MM.1S (cell line): ENCODE measurements around the gene SAXO2.
"Not testable (repeated sequence)": the region's sequence is repeated elsewhere in the genome, so short reads cannot be mapped to it uniquely, and the experiment has no call there.

ENCODE experiments used
- DNase-seq: peaks from one replicate; pipeline ENCODE4 v3.0.0-alpha.2; 2015
- H2AFZ ChIP-seq: fragments of 300-600 bp; sonication (generic); 2 replicates; pipeline ENCODE4 v1.6.0; 2016; ENCODE audit warnings: antibody characterized with exemption, low read length
- H3F3A ChIP-seq: fragments of 300-600 bp; sonication (generic); 2 replicates; pipeline ENCODE4 v1.6.1; 2016; ENCODE audit warnings: mild to moderate bottlenecking, antibody characterized with exemption, low read length, moderate library complexity, mixed read lengths; ENCODE audit not compliant: insufficient read depth
- H3K27ac ChIP-seq: fragments of 300-600 bp; sonication (generic); 2 replicates; pipeline ENCODE4 v1.5.1; 2016; ENCODE audit warnings: mild to moderate bottlenecking, low read length
- H3K27me3 ChIP-seq: fragments of 300-600 bp; sonication (generic); replicated peaks from 2 replicates; pipeline ENCODE4 v1.6.0; 2016; ENCODE audit warnings: low read length; ENCODE audit not compliant: insufficient read depth
- H3K36me3 ChIP-seq: fragments of 300-600 bp; sonication (generic); replicated peaks from 2 replicates; pipeline ENCODE4 v1.6.1; 2016; ENCODE audit warnings: mild to moderate bottlenecking, low read length, mixed read lengths; ENCODE audit not compliant: insufficient read depth
- H3K4me1 ChIP-seq: fragments of 300-600 bp; sonication (generic); 2 replicates; pipeline ENCODE4 v1.6.1; 2016; ENCODE audit warnings: low read length, mixed read lengths
- H3K4me2 ChIP-seq: fragments of 300-600 bp; sonication (generic); 2 replicates; pipeline ENCODE4 v1.6.0; 2016; ENCODE audit warnings: low read depth, low read length
- H3K4me3 ChIP-seq: fragments of 300-600 bp; sonication (generic); 2 replicates; pipeline ENCODE4 v1.5.1; 2016; ENCODE audit warnings: low read length, mixed read lengths
- H3K79me2 ChIP-seq: fragments of 300-600 bp; sonication (generic); 2 replicates; pipeline ENCODE4 v1.6.1; 2016; ENCODE audit warnings: mixed run types, low read length, mixed read lengths
- H3K9ac ChIP-seq: fragments of 300-600 bp; sonication (generic); 2 replicates; pipeline ENCODE4 v1.6.1; 2016; ENCODE audit warnings: low read length, mixed read lengths
- H3K9me2 ChIP-seq: fragments of 300-600 bp; sonication (generic); replicated peaks from 2 replicates; pipeline ENCODE4 v1.6.1; 2016; ENCODE audit warnings: mild to moderate bottlenecking, low read length, mixed read lengths; ENCODE audit not compliant: insufficient read depth
- H3K9me3 ChIP-seq: fragments of 300-600 bp; sonication (generic); replicated peaks from 2 replicates; pipeline ENCODE4 v1.6.1; 2016; ENCODE audit warnings: mild to moderate bottlenecking, low read length, mixed read lengths; ENCODE audit not compliant: insufficient read depth
- H4K20me1 ChIP-seq: fragments of 300-600 bp; sonication (generic); 2 replicates; pipeline ENCODE4 v1.6.1; 2016; ENCODE audit warnings: mild to moderate bottlenecking, low read length, moderate library complexity, mixed read lengths; ENCODE audit not compliant: insufficient read depth
- EZH2 ChIP-seq: fragments of 300-600 bp; sonication (generic); optimal IDR thresholded peaks from 2 replicates; pipeline ENCODE3; 2017; ENCODE audit warnings: low read depth, mild to moderate bottlenecking, antibody characterized with exemption, low read length, mixed read lengths
- EZH2phosphoT487 ChIP-seq: fragments of 300-600 bp; sonication (generic); IDR thresholded peaks from 2 replicates; pipeline ENCODE4 v1.6.1; 2018; ENCODE audit warnings: antibody characterized with exemption, low read length
- TF ChIP-seq, protein P1 (sequence below): fragments of 300-600 bp; sonication (generic); IDR thresholded peaks from 2 replicates; pipeline ENCODE4 v1.5.1; 2016; ENCODE audit warnings: antibody characterized with exemption, low read length, mixed read lengths

The SAXO2 gene

DNA sequence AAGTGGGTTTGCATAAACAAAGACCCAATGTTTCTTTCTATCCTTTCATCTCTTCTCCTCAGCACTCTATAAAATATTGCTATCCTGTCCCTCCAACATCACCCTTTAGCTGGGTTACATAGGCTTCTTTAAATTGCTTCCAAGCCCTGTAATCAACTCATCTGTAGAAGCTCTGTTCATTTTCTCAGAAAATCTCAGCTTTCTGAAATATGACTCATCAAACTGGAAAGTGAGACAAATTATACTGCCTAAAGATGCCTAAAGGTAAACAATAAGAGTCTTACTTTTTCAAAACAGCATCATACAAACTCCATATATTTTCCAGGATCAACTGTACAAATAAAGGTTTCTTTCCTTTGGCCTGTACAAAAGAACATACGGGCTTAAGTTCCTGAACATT lies 33.9 kb upstream of the SAXO2 start:
- Histone ChIP-seq H3K9ac (no peak overlapping the region), H3K4me3 (no peak overlapping the region), H3K27ac (no peak overlapping the region), H3K79me2 (no peaks in the 10 kb centered on the region), H4K20me1 (no peaks in the 10 kb centered on the region), H3K36me3 (0 out of 2 replicates have a peak, but pooled peaks cover 2% of the 10 kb centered on the region), H3K4me1 (no peaks in the 10 kb centered on the region), H3K27me3 (no peaks in the 10 kb centered on the region), H3K9me3 (no peaks in the 10 kb centered on the region), H2AFZ (no peak overlapping the region), H3K4me2 (no peak overlapping the region), H3K9me2 (no peaks in the 10 kb centered on the region), H3F3A (no peaks in the 10 kb centered on the region)
- DNase-seq, result no peak
- TF ChIP-seq EZH2phosphoT487 (no peak), EZH2 (no peak)
- TF ChIP-seq, protein P1, sequence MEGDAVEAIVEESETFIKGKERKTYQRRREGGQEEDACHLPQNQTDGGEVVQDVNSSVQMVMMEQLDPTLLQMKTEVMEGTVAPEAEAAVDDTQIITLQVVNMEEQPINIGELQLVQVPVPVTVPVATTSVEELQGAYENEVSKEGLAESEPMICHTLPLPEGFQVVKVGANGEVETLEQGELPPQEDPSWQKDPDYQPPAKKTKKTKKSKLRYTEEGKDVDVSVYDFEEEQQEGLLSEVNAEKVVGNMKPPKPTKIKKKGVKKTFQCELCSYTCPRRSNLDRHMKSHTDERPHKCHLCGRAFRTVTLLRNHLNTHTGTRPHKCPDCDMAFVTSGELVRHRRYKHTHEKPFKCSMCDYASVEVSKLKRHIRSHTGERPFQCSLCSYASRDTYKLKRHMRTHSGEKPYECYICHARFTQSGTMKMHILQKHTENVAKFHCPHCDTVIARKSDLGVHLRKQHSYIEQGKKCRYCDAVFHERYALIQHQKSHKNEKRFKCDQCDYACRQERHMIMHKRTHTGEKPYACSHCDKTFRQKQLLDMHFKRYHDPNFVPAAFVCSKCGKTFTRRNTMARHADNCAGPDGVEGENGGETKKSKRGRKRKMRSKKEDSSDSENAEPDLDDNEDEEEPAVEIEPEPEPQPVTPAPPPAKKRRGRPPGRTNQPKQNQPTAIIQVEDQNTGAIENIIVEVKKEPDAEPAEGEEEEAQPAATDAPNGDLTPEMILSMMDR, result no peak

DNA sequence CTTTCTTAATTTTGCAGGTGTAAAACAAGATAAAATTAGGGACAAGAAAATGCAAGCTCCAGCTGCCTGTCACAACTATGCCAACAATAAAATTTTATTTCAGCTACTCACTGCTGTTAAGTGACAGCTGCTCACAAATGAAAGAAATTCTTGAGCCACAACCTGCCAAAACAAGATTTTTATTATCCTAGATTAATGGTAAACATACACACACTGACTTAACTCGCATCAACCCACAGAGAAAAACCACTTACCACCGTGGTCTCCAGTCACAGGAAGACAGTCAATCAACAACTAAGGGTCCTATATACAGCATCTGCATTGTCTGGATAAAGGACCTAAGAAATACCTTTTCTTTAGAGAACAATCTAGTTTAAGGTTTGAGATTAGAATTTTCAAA lies 31.4 kb upstream of the SAXO2 start:
- Histone ChIP-seq H3K36me3 (0 out of 2 replicates have a peak, but pooled peaks cover 2% of the 10 kb centered on the region), H3K79me2 (no peaks in the 10 kb centered on the region), H3K4me1 (no peaks in the 10 kb centered on the region), H2AFZ (no peak overlapping the region), H3K9ac (no peak overlapping the region), H3F3A (no peaks in the 10 kb centered on the region), H3K4me2 (no peak overlapping the region), H3K27ac (no peak overlapping the region), H4K20me1 (no peaks in the 10 kb centered on the region), H3K9me2 (no peaks in the 10 kb centered on the region), H3K27me3 (no peaks in the 10 kb centered on the region), H3K9me3 (no peaks in the 10 kb centered on the region), H3K4me3 (no peak overlapping the region)
- TF ChIP-seq EZH2 (no peak), EZH2phosphoT487 (no peak)
- TF ChIP-seq, protein P1, result no peak
- no peak for DNase-seq

DNA sequence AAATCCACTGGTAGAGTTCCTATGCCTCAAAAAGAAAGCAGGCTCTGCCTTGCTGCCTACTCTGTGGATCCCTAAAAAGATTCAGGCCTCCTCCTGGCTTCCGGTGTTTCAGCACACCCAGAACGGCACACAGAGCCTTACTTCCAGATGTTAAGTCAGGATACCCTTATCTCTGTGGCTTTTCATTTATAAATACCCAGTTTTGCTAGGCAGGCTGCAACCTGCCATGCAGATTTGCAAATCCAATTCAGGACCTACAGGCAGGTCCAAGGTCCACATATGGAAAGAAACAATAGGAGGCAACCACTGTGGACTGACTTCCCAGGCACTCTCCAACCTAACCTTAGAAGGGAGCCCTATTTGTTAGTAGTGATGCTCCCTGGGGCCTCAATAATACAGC lies 30.8 kb upstream of the SAXO2 start:
- H3K4me1 ChIP-seq, result no peaks in the 10 kb centered on the region
- no peaks in the 10 kb centered on the region for H3K9me3 ChIP-seq
- no peak overlapping the region for H3K9ac ChIP-seq
- no peak for DNase-seq
- H3F3A ChIP-seq, result no peaks in the 10 kb centered on the region
- no peaks in the 10 kb centered on the region for H3K9me2 ChIP-seq
- H4K20me1 ChIP-seq, result no peaks in the 10 kb centered on the region
- H3K36me3 ChIP-seq, result 0 out of 2 replicates have a peak, but pooled peaks cover 2% of the 10 kb centered on the region
- H3K79me2 ChIP-seq, result no peaks in the 10 kb centered on the region
- no peak overlapping the region for H2AFZ ChIP-seq
- H3K4me3 ChIP-seq, result no peak overlapping the region
- TF ChIP-seq EZH2 (no peak), EZH2phosphoT487 (no peak)
- TF ChIP-seq, protein P1, result no peak
- no peak overlapping the region for H3K4me2 ChIP-seq
- no peaks in the 10 kb centered on the region for H3K27me3 ChIP-seq
- H3K27ac ChIP-seq, result no peak overlapping the region

DNA sequence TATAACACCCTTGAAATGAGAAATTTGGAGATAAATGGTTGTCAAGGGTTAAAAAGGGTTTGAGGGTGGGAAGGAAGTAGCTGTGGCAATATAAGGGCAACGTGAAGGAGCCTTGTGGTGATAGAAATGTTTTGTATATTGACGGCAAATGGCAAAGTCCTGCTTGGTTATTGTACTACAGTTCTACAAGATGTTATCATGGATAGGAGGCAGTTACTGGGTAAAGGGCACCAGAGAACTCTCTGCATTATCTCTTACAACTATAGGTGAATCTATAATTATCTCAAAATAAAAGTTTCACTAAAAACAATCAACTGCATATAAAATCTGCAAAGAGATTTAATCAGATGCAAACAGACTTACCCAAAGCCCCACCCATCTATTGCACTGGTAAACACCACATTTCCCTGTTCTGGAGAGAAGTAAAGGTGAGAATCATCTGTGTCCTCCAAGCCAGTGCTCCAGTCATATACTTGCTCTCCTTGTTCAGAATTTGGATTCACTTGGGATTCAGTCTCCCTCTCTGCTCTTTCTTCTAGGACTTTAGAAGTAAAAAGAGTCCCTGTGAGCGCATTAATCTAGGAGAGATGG lies 24.6 kb upstream of the SAXO2 start:
- H3K27me3 ChIP-seq, H3K27ac ChIP-seq, H3K9ac ChIP-seq, DNase-seq, H2AFZ ChIP-seq, H3K4me2 ChIP-seq, H3K4me3 ChIP-seq, H3K9me3 ChIP-seq, H4K20me1 ChIP-seq, H3K4me1 ChIP-seq, H3K36me3 ChIP-seq, H3K79me2 ChIP-seq, H3F3A ChIP-seq, H3K9me2 ChIP-seq: not testable (repeated sequence)
